KMS-11 (cell line): ENCODE data around the gene KRTAP8-1.

Source experiments
- H2AFZ ChIP-seq: fragments of 200-600 bp; sonication (generic); 2 replicates; pipeline ENCODE4 v1.6.1; 2016; ENCODE audit warnings: antibody characterized with exemption, mixed run types, low read depth
- H3K27ac ChIP-seq: fragments of 200-600 bp; sonication (generic); 2 replicates; pipeline ENCODE4 v1.6.1; 2016; ENCODE audit warnings: mild to moderate bottlenecking, mixed run types
- H3K27me3 ChIP-seq: fragments of 200-600 bp; sonication (generic); 2 replicates; pipeline ENCODE4 v1.6.1; 2017; ENCODE audit warnings: mild to moderate bottlenecking, low read depth, mixed run types, moderate library complexity; ENCODE audit not compliant: insufficient read depth
- H3K36me3 ChIP-seq: fragments of 200-600 bp; sonication (generic); 2 replicates; pipeline ENCODE4 v1.6.1; 2017; ENCODE audit warnings: mild to moderate bottlenecking, mixed run types; ENCODE audit not compliant: insufficient read depth
- H3K4me1 ChIP-seq: fragments of 200-600 bp; sonication (generic); 2 replicates; pipeline ENCODE4 v1.6.1; 2016; ENCODE audit warnings: mild to moderate bottlenecking, low read depth, mixed run types; ENCODE audit not compliant: poor library complexity, severe bottlenecking
- H3K4me2 ChIP-seq: fragments of 200-600 bp; sonication (generic); 2 replicates; pipeline ENCODE4 v1.7.0; 2016; ENCODE audit warnings: mild to moderate bottlenecking, mixed run types
- H3K4me3 ChIP-seq: fragments of 200-600 bp; sonication (generic); IDR thresholded peaks from 2 replicates; pipeline ENCODE4 v1.6.1; 2017; ENCODE audit warnings: low read depth, low read length, mixed read lengths; ENCODE audit not compliant: insufficient read depth
- H3K79me2 ChIP-seq: fragments of 200-600 bp; sonication (generic); 2 replicates; pipeline ENCODE4 v1.6.1; 2016; ENCODE audit warnings: low read depth, mixed run types; ENCODE audit not compliant: insufficient read depth
- H3K9ac ChIP-seq: fragments of 200-600 bp; sonication (generic); 2 replicates; pipeline ENCODE4 v1.6.1; 2016; ENCODE audit warnings: mild to moderate bottlenecking, mixed run types
- H4K20me1 ChIP-seq: fragments of 200-600 bp; sonication (generic); 2 replicates; pipeline ENCODE4 v1.6.1; 2016; ENCODE audit warnings: mild to moderate bottlenecking, mixed run types; ENCODE audit not compliant: insufficient read depth
- TF ChIP-seq, protein P1 (sequence below): fragments of 200-600 bp; sonication (generic); conservative IDR thresholded peaks from 2 replicates; pipeline ENCODE4 v1.6.1; 2017; ENCODE audit warnings: low read depth, mild to moderate bottlenecking, antibody characterized with exemption, low read length, moderate library complexity, mixed read lengths

KRTAP8-1 gene

DNA sequence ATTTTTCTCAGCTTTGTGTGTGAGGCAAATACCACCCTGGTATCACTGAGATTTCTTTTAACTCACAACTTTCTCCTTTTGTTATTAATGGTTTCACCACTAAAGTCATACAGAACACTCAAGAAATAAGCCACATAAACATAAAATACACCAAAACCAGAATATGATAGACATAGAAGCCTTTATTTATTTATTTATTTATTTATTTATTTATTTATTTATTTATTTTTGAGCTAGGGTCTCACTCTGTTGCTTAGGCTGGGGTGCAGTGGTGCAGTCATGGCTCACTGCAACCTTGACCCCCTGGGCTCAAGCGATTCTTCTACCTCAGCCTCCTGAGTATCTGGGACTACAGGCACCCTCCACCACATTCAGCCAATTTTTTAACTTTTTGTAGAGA lies 12.5 kb downstream of the KRTAP8-1 start:
- no peak overlapping the region for H3K9ac ChIP-seq
- H3K36me3 ChIP-seq = no peaks in the 10 kb centered on the region
- no peak overlapping the region for H3K4me3 ChIP-seq
- TF ChIP-seq, protein P1, sequence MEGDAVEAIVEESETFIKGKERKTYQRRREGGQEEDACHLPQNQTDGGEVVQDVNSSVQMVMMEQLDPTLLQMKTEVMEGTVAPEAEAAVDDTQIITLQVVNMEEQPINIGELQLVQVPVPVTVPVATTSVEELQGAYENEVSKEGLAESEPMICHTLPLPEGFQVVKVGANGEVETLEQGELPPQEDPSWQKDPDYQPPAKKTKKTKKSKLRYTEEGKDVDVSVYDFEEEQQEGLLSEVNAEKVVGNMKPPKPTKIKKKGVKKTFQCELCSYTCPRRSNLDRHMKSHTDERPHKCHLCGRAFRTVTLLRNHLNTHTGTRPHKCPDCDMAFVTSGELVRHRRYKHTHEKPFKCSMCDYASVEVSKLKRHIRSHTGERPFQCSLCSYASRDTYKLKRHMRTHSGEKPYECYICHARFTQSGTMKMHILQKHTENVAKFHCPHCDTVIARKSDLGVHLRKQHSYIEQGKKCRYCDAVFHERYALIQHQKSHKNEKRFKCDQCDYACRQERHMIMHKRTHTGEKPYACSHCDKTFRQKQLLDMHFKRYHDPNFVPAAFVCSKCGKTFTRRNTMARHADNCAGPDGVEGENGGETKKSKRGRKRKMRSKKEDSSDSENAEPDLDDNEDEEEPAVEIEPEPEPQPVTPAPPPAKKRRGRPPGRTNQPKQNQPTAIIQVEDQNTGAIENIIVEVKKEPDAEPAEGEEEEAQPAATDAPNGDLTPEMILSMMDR = no peak
- H3K27me3 ChIP-seq = no peaks in the 10 kb centered on the region
- no peak overlapping the region for H2AFZ ChIP-seq
- H3K27ac ChIP-seq = no peak overlapping the region
- H3K4me2 ChIP-seq = no peak overlapping the region
- H4K20me1 ChIP-seq = no peaks in the 10 kb centered on the region
- no peaks in the 10 kb centered on the region for H3K4me1 ChIP-seq
- no peaks in the 10 kb centered on the region for H3K79me2 ChIP-seq

DNA sequence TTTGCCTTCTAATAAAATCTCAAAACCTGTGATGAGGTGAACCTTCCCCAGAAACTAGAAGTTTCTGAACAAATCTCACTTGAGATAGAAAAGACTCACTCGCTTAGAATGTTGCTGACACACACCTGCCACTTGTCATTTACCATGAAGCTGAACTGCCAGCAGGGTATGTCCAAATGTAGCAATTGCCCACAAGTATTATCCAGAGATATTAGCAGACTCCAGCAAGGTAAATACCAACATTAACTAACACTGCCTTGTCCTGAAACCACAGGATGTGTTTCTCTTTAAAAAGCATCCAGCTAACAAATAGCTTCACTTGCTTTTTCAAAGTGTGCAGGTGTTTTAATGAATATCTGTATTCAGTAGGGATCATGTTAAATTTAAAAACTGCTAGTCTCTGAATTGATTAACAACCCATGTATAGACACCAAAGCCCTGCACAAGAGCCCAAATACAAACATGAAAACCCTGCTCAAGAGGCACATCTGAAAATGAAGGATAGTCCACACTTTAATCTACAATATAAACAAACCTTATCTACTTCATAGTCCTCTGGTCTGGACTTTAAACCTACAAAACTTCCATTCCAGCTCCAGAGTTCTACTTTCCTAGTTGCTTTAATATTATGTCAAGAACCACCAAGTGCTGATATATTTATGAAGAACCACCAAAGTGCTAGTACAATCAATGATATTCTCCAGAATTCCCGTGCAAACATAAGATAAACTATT lies 19.3 kb downstream of the KRTAP8-1 start:
- no peaks in the 10 kb centered on the region for H3K27me3 ChIP-seq
- H3K9ac ChIP-seq = no peak overlapping the region
- peaks cover 4% of the 10 kb centered on the region for H3K4me1 ChIP-seq
- no peak overlapping the region for H2AFZ ChIP-seq
- no peak overlapping the region for H3K27ac ChIP-seq
- H3K36me3 ChIP-seq = no peaks in the 10 kb centered on the region
- no peak overlapping the region for H3K4me3 ChIP-seq
- TF ChIP-seq, protein P1 = no peak
- H3K4me2 ChIP-seq = no peak overlapping the region
- H4K20me1 ChIP-seq = no peaks in the 10 kb centered on the region
- no peaks in the 10 kb centered on the region for H3K79me2 ChIP-seq

DNA sequence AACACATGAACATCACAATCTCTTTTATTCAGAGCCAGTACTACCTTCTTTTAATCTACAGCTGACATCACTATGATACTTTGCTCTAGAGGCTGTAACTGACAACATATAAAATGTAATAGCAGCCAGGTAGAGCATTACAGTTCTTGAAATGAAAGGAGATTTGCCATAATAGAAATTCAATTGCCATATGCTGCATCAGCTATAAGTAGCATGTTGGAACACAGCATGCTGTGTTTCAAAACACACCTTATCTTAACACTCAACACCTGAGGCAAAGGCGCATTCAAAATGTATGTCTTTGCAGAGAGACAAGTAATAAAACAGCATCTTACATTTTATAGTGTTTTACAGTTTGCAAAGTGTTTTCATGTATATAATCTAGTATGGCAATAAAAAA lies 33.8 kb downstream of the KRTAP8-1 start:
- TF ChIP-seq, protein P1 = no peak
- Histone ChIP-seq H3K4me2 (no peak overlapping the region), H2AFZ (no peak overlapping the region), H3K27ac (no peak overlapping the region), H3K4me1 (no peaks in the 10 kb centered on the region), H3K9ac (no peak overlapping the region), H3K4me3 (no peak overlapping the region), H3K27me3 (no peaks in the 10 kb centered on the region), H4K20me1 (no peaks in the 10 kb centered on the region), H3K79me2 (no peaks in the 10 kb centered on the region), H3K36me3 (no peaks in the 10 kb centered on the region)

DNA sequence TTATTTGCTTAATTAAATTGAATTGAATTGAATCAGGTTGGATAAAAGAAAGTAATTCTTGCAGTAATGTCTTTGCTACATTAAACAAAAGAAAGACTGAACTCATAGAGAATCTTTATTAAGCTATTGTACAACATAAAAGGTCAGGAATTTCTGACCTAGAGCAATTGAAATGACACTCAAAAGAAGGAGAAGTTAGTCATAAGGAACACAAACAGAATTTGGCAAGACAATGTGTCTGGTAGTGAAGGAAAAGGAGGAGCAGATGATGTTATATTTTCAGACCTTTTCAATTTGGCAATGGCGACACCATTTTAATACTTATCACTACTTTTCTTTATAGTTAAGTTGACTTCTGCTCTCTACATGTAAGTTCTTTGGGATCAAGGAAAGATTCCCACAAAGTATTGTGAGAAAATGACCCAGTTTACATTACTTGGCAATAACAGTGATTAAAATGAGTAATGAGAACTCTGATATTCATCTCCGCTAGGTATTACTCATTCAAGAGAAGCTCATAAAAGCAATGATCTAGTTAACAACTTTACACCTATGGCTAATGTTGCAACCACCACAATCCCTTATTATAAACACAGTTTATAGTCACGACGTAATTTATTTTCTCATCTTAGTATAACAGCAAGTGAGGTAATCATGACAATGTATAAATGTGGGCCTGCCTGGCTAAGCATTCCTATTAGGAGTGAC lies 43.2 kb downstream of the KRTAP8-1 start:
- Histone ChIP-seq H4K20me1 (no peaks in the 10 kb centered on the region), H3K79me2 (no peaks in the 10 kb centered on the region), H3K4me3 (no peak overlapping the region), H3K36me3 (no peaks in the 10 kb centered on the region), H3K4me2 (no peak overlapping the region), H3K27me3 (no peaks in the 10 kb centered on the region), H3K27ac (no peak overlapping the region), H3K4me1 (no peaks in the 10 kb centered on the region), H2AFZ (no peak overlapping the region), H3K9ac (no peak overlapping the region)
- TF ChIP-seq, protein P1 = no peak
